AG10803 (cell line): ENCODE measurements around the gene HNRNPM.
A peak's percentile ranks its signal among the peaks of the same experiment; 100 is the strongest.
"Not testable (repeated sequence)": the region's sequence is repeated elsewhere in the genome, so short reads cannot be mapped to it uniquely, and the experiment has no call there.

Experiments used
- DNase-seq: peaks from one replicate; pipeline ENCODE4 v3.0.0; 2010; ENCODE audit warnings: low read depth
- H3K4me3 ChIP-seq: 2 replicates; pipeline ENCODE4 v1.5.1; 2011; ENCODE audit warnings: mild to moderate bottlenecking, low read length, control low read depth
- CTCF ChIP-seq: conservative IDR thresholded peaks from 2 replicates; pipeline ENCODE4 v1.5.1; 2011; ENCODE audit warnings: mild to moderate bottlenecking, low read length, control low read depth, inconsistent platforms

HNRNPM gene

GRCh38 chr19:8413629-8413995, 31.2 kb upstream of the HNRNPM start:
- no peak for TF ChIP-seq CTCF
- H3K4me3 ChIP-seq = peak overlapping the region; percentile 71
- DNase-seq = no peak

GRCh38 chr19:8416796-8417195, 28.0 kb upstream of the HNRNPM start:
- no peak for TF ChIP-seq CTCF
- no peak for DNase-seq
- no peak overlapping the region for H3K4me3 ChIP-seq

DNA sequence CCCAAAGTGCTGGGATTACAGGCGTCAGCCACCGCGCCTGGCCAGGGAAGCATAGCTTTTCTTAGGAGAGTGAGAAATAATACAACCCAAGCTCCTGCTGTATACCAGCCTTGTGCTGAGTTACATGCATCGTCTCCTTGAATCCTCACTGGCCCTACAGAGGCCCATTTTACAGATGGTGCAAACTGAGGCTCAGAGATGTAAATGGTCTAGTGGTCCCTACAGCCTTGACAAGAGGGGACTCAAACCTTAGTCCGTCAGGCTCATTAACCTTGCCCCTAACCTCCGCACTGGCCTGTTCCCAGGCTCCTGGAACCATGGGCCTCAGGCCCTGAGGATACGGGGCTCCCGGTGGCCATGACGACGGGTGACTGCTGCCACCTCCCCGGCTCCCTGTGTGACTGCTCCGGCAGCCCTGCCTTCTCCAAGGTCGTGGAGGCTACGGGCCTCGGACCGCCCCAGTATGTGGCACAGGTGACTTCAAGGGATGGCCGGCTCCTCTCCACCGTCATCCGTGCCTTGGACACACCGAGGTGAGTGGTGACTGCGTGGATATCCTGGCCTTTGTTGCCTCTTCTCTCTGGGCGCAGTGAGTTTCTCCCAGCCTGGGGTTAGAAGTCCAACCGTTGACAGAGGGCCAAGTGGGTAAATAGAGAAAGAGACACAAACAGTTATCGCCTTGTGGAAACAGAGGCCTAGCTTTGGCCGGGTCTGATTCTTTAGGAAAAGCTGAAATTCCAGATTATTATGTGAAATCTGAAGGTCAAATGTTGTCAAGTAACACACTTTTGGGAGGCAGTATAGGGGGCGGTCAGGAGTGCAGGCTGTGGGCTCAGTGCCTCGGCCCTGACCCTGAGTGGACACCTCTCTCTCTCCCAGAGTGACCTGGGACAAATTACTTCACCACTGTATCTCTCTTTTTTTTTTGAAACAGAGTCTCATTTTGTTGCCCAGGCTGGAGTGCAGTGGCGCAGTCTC, 23.0 kb upstream of the HNRNPM start:
- no peak for TF ChIP-seq CTCF
- DNase-seq = no peak
- H3K4me3 ChIP-seq = no peak overlapping the region

DNA sequence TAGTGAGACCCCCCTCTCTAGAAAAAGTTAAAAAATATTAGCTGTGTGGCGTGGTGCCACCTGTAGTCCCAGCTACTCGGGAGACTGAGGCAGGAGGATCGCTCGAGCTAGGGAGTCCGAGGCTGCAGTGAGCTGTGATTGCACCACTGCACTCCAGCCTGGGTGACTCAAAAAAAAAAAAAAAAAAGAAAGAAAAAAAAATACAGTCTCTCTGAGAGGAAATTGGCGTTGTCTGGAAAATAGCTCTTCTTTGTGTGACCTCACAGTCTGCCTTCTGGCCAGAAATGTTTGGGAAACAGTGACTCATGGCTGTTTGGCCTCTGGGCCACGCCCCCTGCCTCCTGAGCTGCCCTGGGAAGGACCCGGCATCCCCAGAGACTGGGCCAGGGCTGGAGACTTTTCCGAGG, 21.0 kb upstream of the HNRNPM start:
- peak; percentile 98 for DNase-seq
- H3K4me3 ChIP-seq = no peak overlapping the region
- TF ChIP-seq CTCF = no peak

DNA sequence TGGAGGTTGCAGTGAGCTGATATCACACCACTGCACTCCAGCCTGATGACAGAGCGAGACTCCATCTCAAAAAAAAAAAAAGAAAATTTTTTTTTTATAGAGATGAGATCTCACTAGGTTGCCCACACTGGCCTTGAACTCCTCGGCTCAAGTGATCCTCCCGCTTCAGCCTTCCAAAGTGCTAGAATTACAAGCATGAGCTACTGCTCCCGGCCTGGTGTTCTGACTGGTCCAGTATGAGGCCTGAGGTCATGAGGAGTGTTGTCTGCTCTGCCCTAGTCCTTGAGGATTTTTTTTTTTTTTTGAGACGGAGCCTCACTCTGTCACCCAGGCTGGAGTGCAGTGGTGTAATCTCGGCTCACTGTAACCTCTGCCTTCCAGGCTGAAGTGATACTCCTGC, 19.4 kb upstream of the HNRNPM start:
- not testable (repeated sequence) for DNase-seq

DNA sequence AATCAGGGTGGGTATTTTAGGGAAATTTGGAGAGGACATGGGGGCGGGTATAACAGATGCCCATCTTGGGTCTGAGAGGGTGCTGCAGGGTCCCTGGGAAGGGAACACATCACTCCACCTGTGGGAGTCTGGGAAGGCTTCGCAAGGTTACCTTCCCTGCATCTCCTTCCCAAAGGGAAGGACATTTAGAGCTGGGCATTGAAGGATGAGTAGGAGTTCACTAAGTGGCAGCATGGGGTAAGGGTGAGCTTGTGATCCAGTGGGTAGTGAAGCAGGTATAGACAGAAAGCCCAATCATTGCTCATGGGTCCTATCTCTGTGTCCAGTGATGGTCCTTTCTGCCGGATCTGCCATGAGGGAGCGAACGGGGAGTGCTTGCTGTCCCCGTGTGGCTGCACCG, 18.5 kb upstream of the HNRNPM start:
- TF ChIP-seq CTCF = no peak
- H3K4me3 ChIP-seq = no peak overlapping the region
- no peak for DNase-seq

More for the DNA sequence above, 19.4 kb upstream of the HNRNPM start:
- H3K4me3 ChIP-seq = not testable (repeated sequence)

GRCh38 chr19:8429044-8429443, 15.7 kb upstream of the HNRNPM start:
- TF ChIP-seq CTCF = no peak
- no peak for DNase-seq
- no peak overlapping the region for H3K4me3 ChIP-seq
